Measurements from ENCODE around the gene BDH1.
"Not testable (repeated sequence)": the region's sequence is repeated elsewhere in the genome, so short reads cannot be mapped to it uniquely, and the experiment has no call there.

DNA sequence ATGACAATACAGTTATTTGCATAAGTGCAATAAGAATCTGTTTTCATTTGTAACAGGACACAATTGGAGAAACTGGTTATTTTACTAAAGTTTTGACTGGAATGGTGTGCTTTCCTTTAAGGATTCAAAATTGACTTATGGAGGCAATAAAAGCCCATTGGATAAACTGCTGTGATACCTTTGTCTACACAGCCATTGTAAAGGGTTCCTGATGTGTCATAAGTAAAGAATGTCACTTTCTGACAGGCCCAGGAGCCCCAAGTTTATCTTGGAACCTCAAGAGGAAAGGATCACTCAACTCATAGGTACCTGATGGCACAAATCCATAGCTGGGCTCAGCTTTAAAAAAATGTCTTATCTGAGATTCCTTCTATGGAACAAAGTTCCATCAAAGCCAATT, 10.4 kb upstream of the BDH1 start:
- not testable (repeated sequence) for TF ChIP-seq CTCF (IDR thresholded peaks at IDR 0.05; ENCODE audit: poor library complexity); EZH2 (IDR thresholded peaks at IDR 0.05; ENCODE audit: borderline replicate concordance); EZH2phosphoT487 (IDR thresholded peaks at IDR 0.05; ENCODE audit: low read depth, severe bottlenecking, unreplicated experiment)

Data from hepatocyte (in vitro differentiated cells).